GM13976 (cell line): Measurements from ENCODE around the gene ALLC.
"Not testable (repeated sequence)": the region's sequence is repeated elsewhere in the genome, so short reads cannot be mapped to it uniquely, and the experiment has no call there.

Experiments
- DNase-seq: peaks from one replicate; pipeline ENCODE4 v3.0.0; 2012; ENCODE audit warnings: low spot score
- in situ Hi-C: fragments of 300-500 bp; cut with MboI; formaldehyde crosslinking; loops from one replicate; pipeline ENCODE4 v1.12.0; 2022; ENCODE audit warnings: low sequenced_read_pairs, mixed read lengths, inconsistent platforms; ENCODE audit not compliant: unreplicated experiment
- TF ChIP-seq, protein P1 (sequence below): IDR thresholded peaks from 2 replicates; pipeline ENCODE4 v1.5.1; 2012; ENCODE audit warnings: borderline replicate concordance, mild to moderate bottlenecking; ENCODE audit not compliant: insufficient read depth; ENCODE audit errors: extremely low read depth, missing control alignments, control extremely low read depth

The ALLC gene

DNA sequence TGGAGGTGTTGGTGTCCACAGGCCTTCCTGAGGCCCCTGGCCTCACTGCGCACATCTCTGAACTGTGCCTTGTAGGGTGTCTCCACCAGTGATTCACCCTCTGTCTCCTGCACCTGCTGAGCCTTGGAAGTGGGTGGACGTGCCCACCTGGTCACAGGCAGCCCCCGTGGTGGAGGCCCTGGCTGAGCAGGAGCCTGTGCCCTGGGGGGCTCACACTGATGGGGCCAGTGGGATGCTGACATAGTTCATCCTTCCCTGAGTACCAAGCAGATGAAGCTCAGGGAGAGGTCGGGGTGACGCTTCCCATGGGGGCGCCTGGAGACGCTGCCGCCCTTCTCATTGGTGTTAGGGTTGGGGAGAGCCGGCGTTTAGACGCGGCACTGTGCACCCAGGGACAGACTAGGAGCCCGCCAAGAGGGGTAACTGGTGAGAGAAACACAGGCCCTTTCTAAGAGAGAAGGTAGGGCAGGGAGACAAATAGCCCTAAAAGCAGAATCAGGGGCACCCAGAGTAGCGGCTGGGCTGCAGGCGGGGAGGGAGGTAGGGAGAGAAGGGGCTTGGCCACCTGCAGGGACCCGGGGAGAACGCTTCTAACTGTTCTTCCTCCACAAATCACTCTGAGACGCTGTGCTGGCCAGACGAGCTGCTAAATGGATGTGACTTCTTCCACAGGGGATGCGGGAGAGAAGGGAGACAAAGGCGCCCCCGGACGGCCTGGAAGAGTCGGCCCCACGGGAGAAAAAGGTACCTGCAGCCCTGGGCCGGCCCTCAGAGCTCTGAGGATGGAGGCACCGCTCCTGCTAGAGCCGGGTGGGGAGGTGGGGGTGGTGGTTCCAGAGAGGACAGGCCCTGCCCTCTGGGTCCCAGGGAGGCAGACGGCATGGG lies 45.1 kb upstream of the ALLC start:
- TF ChIP-seq, protein P1, sequence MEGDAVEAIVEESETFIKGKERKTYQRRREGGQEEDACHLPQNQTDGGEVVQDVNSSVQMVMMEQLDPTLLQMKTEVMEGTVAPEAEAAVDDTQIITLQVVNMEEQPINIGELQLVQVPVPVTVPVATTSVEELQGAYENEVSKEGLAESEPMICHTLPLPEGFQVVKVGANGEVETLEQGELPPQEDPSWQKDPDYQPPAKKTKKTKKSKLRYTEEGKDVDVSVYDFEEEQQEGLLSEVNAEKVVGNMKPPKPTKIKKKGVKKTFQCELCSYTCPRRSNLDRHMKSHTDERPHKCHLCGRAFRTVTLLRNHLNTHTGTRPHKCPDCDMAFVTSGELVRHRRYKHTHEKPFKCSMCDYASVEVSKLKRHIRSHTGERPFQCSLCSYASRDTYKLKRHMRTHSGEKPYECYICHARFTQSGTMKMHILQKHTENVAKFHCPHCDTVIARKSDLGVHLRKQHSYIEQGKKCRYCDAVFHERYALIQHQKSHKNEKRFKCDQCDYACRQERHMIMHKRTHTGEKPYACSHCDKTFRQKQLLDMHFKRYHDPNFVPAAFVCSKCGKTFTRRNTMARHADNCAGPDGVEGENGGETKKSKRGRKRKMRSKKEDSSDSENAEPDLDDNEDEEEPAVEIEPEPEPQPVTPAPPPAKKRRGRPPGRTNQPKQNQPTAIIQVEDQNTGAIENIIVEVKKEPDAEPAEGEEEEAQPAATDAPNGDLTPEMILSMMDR, result no peak
- in situ Hi-C loops, result no loop called here
- no peak for DNase-seq

DNA sequence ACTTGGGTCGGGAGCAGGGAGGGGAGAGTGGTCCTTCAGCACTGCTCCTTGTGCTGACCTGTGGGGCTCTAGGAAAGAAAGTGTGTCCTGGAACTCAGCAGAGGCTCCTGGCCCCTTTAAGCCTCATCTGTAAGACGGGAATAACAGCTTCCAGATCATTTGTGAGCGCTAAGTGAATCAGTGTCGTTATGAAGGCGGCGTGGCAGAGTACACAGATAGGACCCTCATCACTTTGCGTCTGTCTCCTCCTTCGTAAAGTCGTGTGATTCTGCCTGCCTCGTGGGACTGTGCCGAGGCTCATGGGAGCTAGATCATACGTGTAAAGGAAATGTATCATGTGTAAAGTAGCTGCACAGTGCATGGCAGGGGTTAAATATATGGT lies 44.5 kb upstream of the ALLC start:
- TF ChIP-seq, protein P1, result no peak
- no peak for DNase-seq
- in situ Hi-C loops, result no loop called here

DNA sequence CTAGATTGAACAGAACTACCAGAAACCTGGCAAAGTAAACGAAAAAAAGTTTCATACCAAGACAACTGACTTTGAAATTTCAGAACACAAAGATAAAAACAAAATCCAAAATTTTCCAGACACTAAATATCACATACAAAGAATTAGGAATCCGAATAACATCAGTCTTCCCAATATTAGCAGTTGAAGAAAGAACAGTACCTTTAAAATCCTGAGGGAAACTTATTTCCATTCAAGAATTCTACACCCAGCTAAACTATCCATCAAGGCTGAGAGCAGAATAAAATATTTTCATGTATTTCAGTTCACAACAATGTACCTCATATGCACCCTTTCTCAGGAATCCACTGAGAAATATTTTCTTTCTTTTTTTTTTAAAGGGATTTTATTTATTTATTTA lies 43.3 kb upstream of the ALLC start:
- in situ Hi-C loops, DNase-seq: not testable (repeated sequence)

DNA sequence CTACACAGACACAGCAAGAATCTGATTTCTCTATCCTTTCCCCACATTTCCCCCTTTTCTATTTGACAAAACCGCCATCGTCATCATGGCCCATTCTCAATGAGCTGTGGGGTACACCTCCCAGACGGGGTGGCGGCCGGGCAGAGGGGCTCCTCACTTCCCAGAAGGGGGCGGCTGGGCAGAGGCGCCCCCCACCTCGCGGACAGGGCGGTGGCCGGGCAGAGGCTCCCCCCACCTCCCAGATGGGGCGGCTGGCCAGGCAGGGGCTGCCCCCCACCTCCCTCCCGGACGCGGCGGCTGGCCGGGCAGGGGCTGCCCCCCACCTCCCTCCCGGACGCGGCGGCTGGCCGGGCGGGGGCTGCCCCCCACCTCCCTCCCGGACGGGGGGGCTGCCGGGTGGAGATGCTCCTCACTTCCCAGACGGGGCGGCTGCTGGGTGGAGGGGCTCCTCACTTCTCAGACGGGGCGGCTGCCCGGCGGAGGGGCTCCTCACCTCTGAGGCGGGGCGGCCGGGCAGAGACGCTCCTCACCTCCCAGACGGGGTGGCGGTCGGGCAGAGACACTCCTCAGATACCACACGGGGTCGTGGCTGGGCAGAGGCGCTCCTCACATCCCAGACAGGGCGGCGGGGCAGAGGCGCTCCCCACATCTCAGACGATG lies 42.3 kb upstream of the ALLC start:
- DNase-seq, in situ Hi-C loops: not testable (repeated sequence)

DNA sequence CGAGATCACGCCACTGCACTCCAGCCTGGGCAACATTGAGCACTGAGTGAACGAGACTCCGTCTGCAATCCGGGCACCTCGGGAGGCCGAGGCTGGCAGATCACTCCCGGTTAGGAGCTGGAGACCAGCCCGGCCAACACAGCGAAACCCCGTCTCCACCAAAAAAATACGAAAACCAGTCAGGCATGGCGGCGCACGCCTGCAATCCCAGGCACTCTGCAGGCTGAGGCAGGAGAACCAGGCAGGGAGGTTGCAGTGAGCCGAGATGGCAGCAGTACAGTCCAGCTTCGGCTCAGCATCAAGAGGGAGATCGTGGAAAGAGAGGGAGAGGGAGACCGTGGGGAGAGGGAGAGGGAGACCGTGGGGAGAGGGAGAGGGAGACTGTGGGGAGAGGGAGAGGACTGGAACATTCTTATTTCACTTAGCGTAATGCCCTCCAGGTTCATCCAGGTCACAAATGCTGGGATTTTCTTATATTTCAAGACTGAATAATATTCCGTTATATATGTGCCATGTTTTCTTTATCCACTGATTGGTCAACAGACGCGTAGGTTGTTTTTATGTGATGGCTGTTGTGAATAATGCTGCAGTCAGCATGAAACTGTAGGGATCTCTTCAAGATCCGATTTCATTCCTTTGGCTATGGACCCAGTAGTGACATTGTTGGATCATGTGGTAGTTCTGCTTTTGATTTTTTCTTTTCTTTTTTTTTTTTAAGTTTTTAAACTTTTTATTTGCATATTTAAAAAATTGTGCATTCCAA lies 41.4 kb upstream of the ALLC start:
- in situ Hi-C loops, DNase-seq: not testable (repeated sequence)

- DNase-seq, result no peak
- TF ChIP-seq, protein P1, result no peak
- in situ Hi-C loops, result no loop called here
Observed at GRCh38 chr2:3617198-3617890, 40.7 kb upstream of the ALLC start.

DNA sequence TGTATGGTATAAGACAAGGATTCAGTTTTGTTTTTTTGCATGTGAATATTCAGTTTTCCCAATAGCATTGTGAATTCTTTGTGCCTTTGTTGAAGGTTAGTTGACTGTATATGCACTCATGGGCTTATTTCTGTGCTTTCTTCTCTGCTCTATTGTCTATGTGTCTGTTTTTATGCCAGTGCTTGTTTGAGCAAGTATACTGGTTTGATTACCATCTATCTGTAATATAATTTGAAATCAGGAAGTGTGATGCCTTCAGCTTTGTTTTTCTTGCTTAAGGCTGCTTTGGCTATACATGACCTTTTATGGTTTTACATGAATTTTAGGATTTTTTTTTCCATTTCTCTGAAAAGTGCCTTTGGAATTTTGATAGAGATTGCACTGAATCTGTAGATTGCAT lies 39.6 kb upstream of the ALLC start:
- DNase-seq, result no peak
- in situ Hi-C loops, result no loop called here
- TF ChIP-seq, protein P1, result no peak
